DOHH2 (cell line): ENCODE measurements around the gene NAV2.

ENCODE experiments used
- EZH2phosphoT487 ChIP-seq: fragments of 200-600 bp; sonication (generic); IDR thresholded peaks from 2 replicates; pipeline ENCODE4 v1.6.1; 2017; ENCODE audit warnings: borderline replicate concordance, mild to moderate bottlenecking, antibody characterized with exemption, low read length, moderate library complexity, mixed read lengths
- TF ChIP-seq, protein P1 (sequence below): fragments of 200-600 bp; sonication (generic); IDR thresholded peaks from one replicate; pipeline ENCODE4 v1.5.1; 2014; ENCODE audit warnings: antibody characterized with exemption, mild to moderate bottlenecking, low read depth, low read length; ENCODE audit not compliant: poor library complexity, severe bottlenecking

DNA sequence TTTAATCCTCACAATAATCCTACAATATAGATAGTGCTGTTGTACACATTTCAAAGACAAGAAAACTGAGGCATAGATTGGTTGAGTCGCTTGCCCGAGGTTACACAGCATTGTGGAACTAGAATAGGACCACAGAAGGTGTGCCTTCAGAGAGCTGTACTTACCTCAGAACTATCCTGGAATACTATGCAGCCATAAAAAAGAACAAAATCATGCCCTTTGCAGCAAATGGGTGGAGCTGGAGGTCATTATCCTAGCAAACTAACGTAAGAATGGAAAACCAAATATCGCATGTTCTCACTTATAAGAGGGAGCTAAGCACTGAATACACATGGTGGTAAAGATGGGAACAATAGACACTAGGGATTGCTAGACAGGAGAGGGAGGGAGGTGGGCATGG lies 15.7 kb upstream of the NAV2 start:
- TF ChIP-seq, protein P1, sequence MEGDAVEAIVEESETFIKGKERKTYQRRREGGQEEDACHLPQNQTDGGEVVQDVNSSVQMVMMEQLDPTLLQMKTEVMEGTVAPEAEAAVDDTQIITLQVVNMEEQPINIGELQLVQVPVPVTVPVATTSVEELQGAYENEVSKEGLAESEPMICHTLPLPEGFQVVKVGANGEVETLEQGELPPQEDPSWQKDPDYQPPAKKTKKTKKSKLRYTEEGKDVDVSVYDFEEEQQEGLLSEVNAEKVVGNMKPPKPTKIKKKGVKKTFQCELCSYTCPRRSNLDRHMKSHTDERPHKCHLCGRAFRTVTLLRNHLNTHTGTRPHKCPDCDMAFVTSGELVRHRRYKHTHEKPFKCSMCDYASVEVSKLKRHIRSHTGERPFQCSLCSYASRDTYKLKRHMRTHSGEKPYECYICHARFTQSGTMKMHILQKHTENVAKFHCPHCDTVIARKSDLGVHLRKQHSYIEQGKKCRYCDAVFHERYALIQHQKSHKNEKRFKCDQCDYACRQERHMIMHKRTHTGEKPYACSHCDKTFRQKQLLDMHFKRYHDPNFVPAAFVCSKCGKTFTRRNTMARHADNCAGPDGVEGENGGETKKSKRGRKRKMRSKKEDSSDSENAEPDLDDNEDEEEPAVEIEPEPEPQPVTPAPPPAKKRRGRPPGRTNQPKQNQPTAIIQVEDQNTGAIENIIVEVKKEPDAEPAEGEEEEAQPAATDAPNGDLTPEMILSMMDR: no peak
- TF ChIP-seq EZH2phosphoT487: no peak
